Measurements from ENCODE around the gene TMEM167B. TPM values are rescaled to one million over a fixed set of nuclear protein-coding genes. Genes with fewer than 3 reads are reported as not detected.

The TMEM167B gene
- total RNA-seq, 1 experiment from 2014 or later = 23.6 TPM

DNA sequence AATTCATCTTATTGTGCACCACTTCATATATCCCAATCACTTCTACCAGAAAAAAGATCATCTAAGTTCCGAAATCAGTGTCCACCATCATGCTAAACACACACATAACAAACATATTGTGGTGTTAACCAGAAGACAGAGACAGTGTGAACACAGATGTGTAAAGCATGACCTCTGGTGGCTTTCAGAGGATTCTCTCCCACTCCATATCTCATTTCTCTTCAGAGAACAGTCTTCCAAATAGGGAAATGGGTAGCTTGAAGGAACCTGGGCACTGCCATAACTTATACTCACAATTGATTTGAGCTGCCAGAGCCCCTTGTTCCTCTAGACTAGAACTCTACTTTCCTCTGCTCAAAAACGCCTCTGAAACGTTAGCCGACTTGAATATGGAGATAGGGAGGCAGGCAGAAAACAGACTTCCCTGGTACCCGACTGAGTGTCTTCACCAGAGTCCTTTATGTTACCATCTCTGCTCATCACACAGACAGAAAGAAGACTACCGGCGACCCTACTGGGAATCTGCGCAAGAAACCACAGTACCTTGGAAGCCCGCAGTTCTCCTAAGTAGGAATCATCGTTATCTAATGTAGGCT is 21.6 kb downstream of the TMEM167B start:
- no peaks in the 10 kb centered on the region for H3K79me2 ChIP-seq (ENCODE audit: low read depth)
- no peak overlapping the region for H2AFZ ChIP-seq
- CTCF ChIA-PET = interaction anchor here (0.5 to 1.2 kb wide), 6 partner anchors 12 to 414 kb away, joined by 4 to 9 read pairs (median 7); partner anchors contain the start of gene TAF13
- 0 out of 2 replicates have a peak, but pooled peaks cover 3% of the 10 kb centered on the region for H3K4me1 ChIP-seq (replicated peaks; ENCODE audit: insufficient read depth)
- no peaks in the 10 kb centered on the region for H3K27me3 ChIP-seq (ENCODE audit: insufficient read depth, low read depth)
- TF ChIP-seq CTCF (conservative IDR thresholded peaks at IDR 0.05) (no peak), EZH2 (IDR thresholded peaks at IDR 0.05; ENCODE audit: low read depth) (no peak)
- no peaks in the 10 kb centered on the region for H4K20me1 ChIP-seq (ENCODE audit: insufficient read depth)
- H3K9me2 ChIP-seq (ENCODE audit: insufficient read depth) = no peaks in the 10 kb centered on the region
- peaks cover 6% of the 10 kb centered on the region; the same call in 1 of the 2 replicates for H3F3A ChIP-seq (ENCODE audit: insufficient read depth, low read depth)
- H3K27ac ChIP-seq = no peak overlapping the region
- BruUV-seq (replicated peaks) = no TSS peak
- no peaks in the 10 kb centered on the region for H3K9me3 ChIP-seq (ENCODE audit: insufficient read depth, low read depth)
- no peak overlapping the region for H3K4me3 ChIP-seq
- peak overlapping the region; percentile 39; the same call in 1 of the 2 replicates for H3K4me2 ChIP-seq
- H3K36me3 ChIP-seq (ENCODE audit: low read depth) = no peaks in the 10 kb centered on the region
- DNase-seq = peak in 1 of 2 experiments; percentile 53
- intact Hi-C loops (cut with micrococcal nuclease; ENCODE audit: unreplicated experiment) = loop anchor here (1.0 to 5.0 kb wide), 6 partner anchors 23 to 599 kb away; partner anchors contain the start of gene CLCC1
- POLR2A ChIA-PET (ENCODE audit: unreplicated experiment) = no interaction called here

GRCh38 chr1:109112652-109113285 is 22.2 kb downstream of the TMEM167B start:
- Histone ChIP-seq H3K4me2 (peak overlapping the region; percentile 39), H3K27me3 (ENCODE audit: insufficient read depth, low read depth) (no peaks in the 10 kb centered on the region), H3K4me1 (replicated peaks; ENCODE audit: insufficient read depth) (0 out of 2 replicates have a peak, but pooled peaks cover 3% of the 10 kb centered on the region), H2AFZ (no peak overlapping the region), H3K4me3 (no peak overlapping the region; the same call in 1 of the 2 replicates), H3K9me3 (ENCODE audit: insufficient read depth, low read depth) (no peaks in the 10 kb centered on the region), H3K9me2 (ENCODE audit: insufficient read depth) (no peaks in the 10 kb centered on the region), H3K36me3 (ENCODE audit: low read depth) (no peaks in the 10 kb centered on the region), H4K20me1 (ENCODE audit: insufficient read depth) (no peaks in the 10 kb centered on the region), H3K79me2 (ENCODE audit: low read depth) (no peaks in the 10 kb centered on the region), H3K27ac (no peak overlapping the region), H3F3A (ENCODE audit: insufficient read depth, low read depth) (peaks cover 6% of the 10 kb centered on the region; the same call in 1 of the 2 replicates)
- no TSS peak for BruUV-seq (replicated peaks)
- intact Hi-C loops (cut with micrococcal nuclease; ENCODE audit: unreplicated experiment) = loop anchor here (1.0 to 5.0 kb wide), 6 partner anchors 24 to 600 kb away; partner anchors contain the start of gene CLCC1
- DNase-seq = peak; percentile 79 to 90
- TF ChIP-seq CTCF (conservative IDR thresholded peaks at IDR 0.05) (peak; percentile 100), EZH2 (IDR thresholded peaks at IDR 0.05; ENCODE audit: low read depth) (no peak)
- ChIA-PET POLR2A (ENCODE audit: unreplicated experiment) (interaction anchor here (0.6 kb wide), 1 partner anchor 13 kb away, joined by 20 read pairs; no protein-coding TSS in a partner anchor), CTCF (interaction anchor here (0.5 to 1.2 kb wide), 7 partner anchors 13 to 415 kb away, joined by 3 to 9 read pairs (median 6); partner anchors contain the start of gene TAF13)

DNA sequence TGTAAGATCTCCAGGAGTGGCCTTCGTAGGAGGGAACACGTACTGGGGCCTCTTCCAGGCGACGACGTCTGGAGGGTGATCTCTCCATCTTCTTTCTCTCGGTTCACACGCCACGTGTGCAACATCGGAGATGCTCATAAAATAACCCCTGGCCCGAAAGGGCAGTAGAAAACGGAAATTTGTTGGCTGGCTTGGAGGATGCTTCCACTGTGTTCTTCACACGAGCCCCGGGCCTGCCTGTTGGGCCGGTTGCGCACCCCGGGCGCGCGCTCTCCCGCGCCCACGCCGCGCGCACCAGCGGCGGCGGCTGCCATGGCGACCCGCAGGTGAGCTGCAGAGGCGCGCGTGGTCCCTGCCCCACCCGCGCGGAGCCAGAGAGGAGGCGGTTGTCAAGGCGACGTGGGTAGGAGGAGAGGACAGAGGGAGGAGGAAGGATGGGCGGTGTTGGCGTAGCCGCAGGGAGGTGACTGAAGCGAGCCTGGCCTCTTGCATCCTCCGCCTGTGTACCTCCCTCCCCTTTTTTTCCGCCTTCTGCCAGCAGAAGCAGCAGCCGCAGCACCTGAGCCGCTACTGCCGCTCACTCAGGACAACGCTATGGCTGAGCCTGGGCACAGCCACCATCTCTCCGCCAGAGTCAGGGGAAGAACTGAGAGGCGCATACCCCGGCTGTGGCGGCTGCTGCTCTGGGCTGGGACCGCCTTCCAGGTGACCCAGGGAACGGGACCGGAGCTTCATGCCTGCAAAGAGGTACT is 23.2 kb downstream of the TMEM167B start, which contains the start of gene ELAPOR1:
TSS of gene ELAPOR1 (plus strand) at position 526 of the 752 bp plus-strand sequence. CDS start at position 595, 69 bp downstream.
- Histone ChIP-seq H3K9me2 (ENCODE audit: insufficient read depth) (no peaks in the 10 kb centered on the region), H3K4me1 (replicated peaks; ENCODE audit: insufficient read depth) (0 out of 2 replicates have a peak, but pooled peaks cover 3% of the 10 kb centered on the region), H3F3A (ENCODE audit: insufficient read depth, low read depth) (peaks cover 6% of the 10 kb centered on the region; the same call in 1 of the 2 replicates), H3K4me2 (peak within 1 kb of the TSS; percentile 39), H3K27ac (no peak within 1 kb of the TSS), H3K27me3 (ENCODE audit: insufficient read depth, low read depth) (no peaks in the 10 kb centered on the region), H2AFZ (no peak within 1 kb of the TSS), H3K36me3 (ENCODE audit: low read depth) (no peaks in the 10 kb centered on the region), H4K20me1 (ENCODE audit: insufficient read depth) (no peaks in the 10 kb centered on the region), H3K9me3 (ENCODE audit: insufficient read depth, low read depth) (no peaks in the 10 kb centered on the region), H3K79me2 (ENCODE audit: low read depth) (no peaks in the 10 kb centered on the region), H3K4me3 (no peak within 1 kb of the TSS; the same call in 1 of the 2 replicates)
- ChIA-PET POLR2A (ENCODE audit: unreplicated experiment) (no interaction called here), CTCF (interaction anchor here (0.6 kb wide), 1 partner anchor 72 kb away, joined by 4 read pairs; no protein-coding TSS in a partner anchor)
- no peak for DNase-seq
- intact Hi-C loops (cut with micrococcal nuclease; ENCODE audit: unreplicated experiment) = loop anchor here (2.0 to 5.0 kb wide), 4 partner anchors 25 to 601 kb away; partner anchors contain the start of gene CLCC1
- no peak for TF ChIP-seq EZH2 (IDR thresholded peaks at IDR 0.05; ENCODE audit: low read depth)
- TF ChIP-seq CTCF (conservative IDR thresholded peaks at IDR 0.05) = no peak
- no TSS peak for BruUV-seq (replicated peaks)

Measured in PC-9 (cell line).